Lung (tissue), 12 donors: Measurements from ENCODE around the gene CLEC19A. TPM values are rescaled to one million over a fixed set of nuclear protein-coding genes. Genes with fewer than 3 reads are reported as not detected.

Experiments
- ATAC-seq: fragments of 200-7000 bp; cut with Tn5 transposase; one replicate; pipeline ENCODE4 v1.9.1; 2020; ENCODE audit warnings: moderate number of reproducible peaks; ENCODE audit not compliant: insufficient read depth, low FRiP score
- DNase-seq, 3 donors: peaks; one replicate each; pipeline ENCODE4 v3.0.0-alpha.2; 2013 to 2017
- H3K27ac ChIP-seq, 2 donors: one replicate each; pipeline ENCODE4 v1.5.1; 2013; ENCODE audit warnings: mild to moderate bottlenecking in 2 of 2, moderate library complexity in 2 of 2, control low read depth in 1 of 2, inconsistent platforms in 1 of 2, low read depth in 1 of 2, low read length in 1 of 2
- H3K27me3 ChIP-seq, 3 donors: one replicate each; pipeline ENCODE4 v1.5.1; 2013; ENCODE audit warnings: low read length in 2 of 3; ENCODE audit not compliant: control insufficient read depth in 3 of 3, insufficient read depth in 3 of 3
- H3K36me3 ChIP-seq, 4 donors: one replicate each; pipeline ENCODE4 v1.5.1; 2013; ENCODE audit warnings: low read length in 4 of 4, mild to moderate bottlenecking in 1 of 4, moderate library complexity in 1 of 4; ENCODE audit not compliant: control insufficient read depth in 4 of 4, insufficient read depth in 4 of 4
- H3K4me1 ChIP-seq, 5 donors: one replicate each; pipeline ENCODE4 v1.5.1; 2013; ENCODE audit warnings: low read length in 5 of 5, mild to moderate bottlenecking in 2 of 5, moderate library complexity in 1 of 5; ENCODE audit not compliant: control insufficient read depth in 5 of 5, insufficient read depth in 5 of 5
- H3K4me3 ChIP-seq: one replicate; pipeline ENCODE4 v1.5.1; 2013; ENCODE audit warnings: mild to moderate bottlenecking, control low read depth, moderate library complexity
- H3K9ac ChIP-seq, 2 donors: one replicate each; pipeline ENCODE4 v1.5.1; 2013; ENCODE audit warnings: low read length in 2 of 2, control low read depth in 1 of 2; ENCODE audit not compliant: insufficient read depth in 1 of 2
- H3K9me3 ChIP-seq, 4 donors: one replicate each; pipeline ENCODE4 v1.5.1; 2013; ENCODE audit warnings: low read length in 3 of 4, mild to moderate bottlenecking in 1 of 4, moderate library complexity in 1 of 4; ENCODE audit not compliant: control insufficient read depth in 4 of 4, insufficient read depth in 3 of 4
- WGBS, 2 donors: extraction: QIAGEN DNeasy Blood & Tissue Kit; methylation state at CpG; one replicate each; pipeline ENCODE4 v1.1.7; 2013; 5-methylcytosine and 5-hydroxymethylcytosine counted together
- polyA plus RNA-seq, 2 donors: library from polyadenylated mRNA; stranded (reverse); fragments of 200-250 nt; gene quantifications; one replicate each; pipeline ENCODE4 v1.2.1, GENCODE V29; 2013
- total RNA-seq, 2 donors: library from RNA; depleted of rRNA in 1 of 2; stranded (reverse); fragments of >200 nt in 1 of 2; gene quantifications; one replicate each; pipeline ENCODE4 v1.2.1, GENCODE V29; 2014 to 2021
- TF ChIP-seq, protein P1 (sequence below): IDR thresholded peaks from 2 replicates; pipeline ENCODE4 v1.5.1; 2012; ENCODE audit warnings: mild to moderate bottlenecking; ENCODE audit errors: control extremely low read depth, extremely low read depth
- donor health status: control.
- donor health status: control.
- donor health status: Bipolar disorder and iron deficiency.
- donor health status: healthy.
- donor health status: DM: yes; HTN: yes; CAD: no.

The CLEC19A gene
- total and polyA plus RNA-seq, 4 donors: 0.02 TPM; not detected in 3

GRCh38 chr16:19307587-19308241 lies 22.2 kb downstream of the CLEC19A start:
- ATAC-seq (no peak), DNase-seq (peak in 2 of 3 donors; percentile 17 to 24)
- WGBS, 2 donors: 69 to 76% methylated on average over 8 of the region's 8 CpGs

GRCh38 chr16:19308392-19308791 lies 22.9 kb downstream of the CLEC19A start:
- H3K27ac ChIP-seq: no peak overlapping the region
- TF ChIP-seq, protein P1, sequence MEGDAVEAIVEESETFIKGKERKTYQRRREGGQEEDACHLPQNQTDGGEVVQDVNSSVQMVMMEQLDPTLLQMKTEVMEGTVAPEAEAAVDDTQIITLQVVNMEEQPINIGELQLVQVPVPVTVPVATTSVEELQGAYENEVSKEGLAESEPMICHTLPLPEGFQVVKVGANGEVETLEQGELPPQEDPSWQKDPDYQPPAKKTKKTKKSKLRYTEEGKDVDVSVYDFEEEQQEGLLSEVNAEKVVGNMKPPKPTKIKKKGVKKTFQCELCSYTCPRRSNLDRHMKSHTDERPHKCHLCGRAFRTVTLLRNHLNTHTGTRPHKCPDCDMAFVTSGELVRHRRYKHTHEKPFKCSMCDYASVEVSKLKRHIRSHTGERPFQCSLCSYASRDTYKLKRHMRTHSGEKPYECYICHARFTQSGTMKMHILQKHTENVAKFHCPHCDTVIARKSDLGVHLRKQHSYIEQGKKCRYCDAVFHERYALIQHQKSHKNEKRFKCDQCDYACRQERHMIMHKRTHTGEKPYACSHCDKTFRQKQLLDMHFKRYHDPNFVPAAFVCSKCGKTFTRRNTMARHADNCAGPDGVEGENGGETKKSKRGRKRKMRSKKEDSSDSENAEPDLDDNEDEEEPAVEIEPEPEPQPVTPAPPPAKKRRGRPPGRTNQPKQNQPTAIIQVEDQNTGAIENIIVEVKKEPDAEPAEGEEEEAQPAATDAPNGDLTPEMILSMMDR: no peak
- ATAC-seq (no peak), DNase-seq (no peak)
- no peak overlapping the region for H3K4me3 ChIP-seq
- H3K9ac ChIP-seq: no peak overlapping the region
- no peaks in the 10 kb centered on the region for H3K4me1 ChIP-seq
- H3K27me3 ChIP-seq: no peaks in the 10 kb centered on the region
- H3K9me3 ChIP-seq: peaks cover 0 to 2% (median 0%) of the 10 kb centered on the region in 4 donors
- 69 to 76% methylated on average over 1 of the region's 1 CpG for WGBS, 2 donors
- H3K36me3 ChIP-seq: no peaks in the 10 kb centered on the region

More at GRCh38 chr16:19307587-19308241, 22.2 kb downstream of the CLEC19A start:
- TF ChIP-seq, protein P1: no peak
- no peaks in the 10 kb centered on the region for H3K36me3 ChIP-seq
- no peaks in the 10 kb centered on the region for H3K9me3 ChIP-seq
- H3K4me3 ChIP-seq: no peak overlapping the region
- no peaks in the 10 kb centered on the region for H3K4me1 ChIP-seq
- no peak overlapping the region for H3K9ac ChIP-seq
- H3K27ac ChIP-seq: no peak overlapping the region
- H3K27me3 ChIP-seq: no peaks in the 10 kb centered on the region

DNA sequence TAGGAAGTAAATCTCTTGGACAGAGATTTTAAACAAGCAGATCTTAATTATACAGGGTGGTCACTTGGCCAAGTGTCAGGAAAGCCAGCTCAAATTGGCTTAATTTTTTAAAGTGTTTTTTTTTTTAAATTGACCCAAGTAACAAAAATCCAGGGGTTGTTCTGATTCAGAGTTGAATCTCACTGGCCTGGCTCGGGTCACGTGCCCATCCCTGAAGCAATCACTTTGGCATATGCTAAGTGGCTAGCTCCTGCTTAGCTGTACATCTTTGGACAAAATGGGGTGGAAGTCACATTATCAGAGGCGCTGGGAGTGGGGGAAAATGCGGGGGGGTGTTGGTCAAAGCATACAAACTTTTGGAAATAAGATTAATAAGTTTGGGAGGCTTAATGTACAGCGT lies 23.6 kb downstream of the CLEC19A start:
- H3K27ac ChIP-seq: no peak overlapping the region
- H3K36me3 ChIP-seq: no peaks in the 10 kb centered on the region
- DNase-seq: no peak
- no peaks in the 10 kb centered on the region for H3K4me1 ChIP-seq
- H3K9ac ChIP-seq: no peak overlapping the region
- 87 to 89% methylated on average over 5 of the region's 5 CpGs for WGBS, 2 donors
- H3K27me3 ChIP-seq: no peaks in the 10 kb centered on the region
- H3K9me3 ChIP-seq: peaks cover 0 to 2% (median 0%) of the 10 kb centered on the region in 4 donors
- TF ChIP-seq, protein P1: no peak
- ATAC-seq: no peak
- no peak overlapping the region for H3K4me3 ChIP-seq
